ENCODE measurements around the gene PKIG.

DNA sequence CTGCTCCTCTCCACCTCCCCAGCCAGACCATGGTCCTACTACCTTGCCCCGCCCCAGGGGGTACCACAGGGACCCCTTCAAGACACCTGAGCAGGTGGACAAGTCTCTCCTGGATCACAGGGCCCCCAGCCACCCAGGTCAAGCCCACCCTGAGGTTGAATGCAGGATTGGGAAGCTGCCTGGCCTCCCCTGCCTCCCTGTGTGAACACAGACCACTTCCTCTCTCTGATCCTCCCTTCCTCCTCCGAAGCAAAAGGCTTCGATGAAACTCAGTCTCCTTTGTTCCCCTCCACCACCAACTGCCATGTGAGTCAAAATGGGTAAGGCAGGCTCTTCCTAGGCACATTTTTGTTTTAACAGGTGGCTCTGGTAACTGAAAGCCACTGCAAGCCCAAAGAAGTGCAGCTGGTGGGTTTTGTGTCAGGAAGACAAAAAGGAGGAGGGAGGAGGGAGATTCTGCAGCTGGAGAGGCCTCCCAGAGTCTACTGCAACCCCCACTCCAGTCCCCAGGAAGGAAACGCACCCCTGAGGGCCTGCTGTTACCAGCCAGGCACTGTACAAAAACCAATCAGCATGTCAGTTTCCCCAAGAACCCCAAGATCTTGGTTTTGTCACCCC is 63.8 kb downstream of the PKIG start:
- TF ChIP-seq, protein P1, sequence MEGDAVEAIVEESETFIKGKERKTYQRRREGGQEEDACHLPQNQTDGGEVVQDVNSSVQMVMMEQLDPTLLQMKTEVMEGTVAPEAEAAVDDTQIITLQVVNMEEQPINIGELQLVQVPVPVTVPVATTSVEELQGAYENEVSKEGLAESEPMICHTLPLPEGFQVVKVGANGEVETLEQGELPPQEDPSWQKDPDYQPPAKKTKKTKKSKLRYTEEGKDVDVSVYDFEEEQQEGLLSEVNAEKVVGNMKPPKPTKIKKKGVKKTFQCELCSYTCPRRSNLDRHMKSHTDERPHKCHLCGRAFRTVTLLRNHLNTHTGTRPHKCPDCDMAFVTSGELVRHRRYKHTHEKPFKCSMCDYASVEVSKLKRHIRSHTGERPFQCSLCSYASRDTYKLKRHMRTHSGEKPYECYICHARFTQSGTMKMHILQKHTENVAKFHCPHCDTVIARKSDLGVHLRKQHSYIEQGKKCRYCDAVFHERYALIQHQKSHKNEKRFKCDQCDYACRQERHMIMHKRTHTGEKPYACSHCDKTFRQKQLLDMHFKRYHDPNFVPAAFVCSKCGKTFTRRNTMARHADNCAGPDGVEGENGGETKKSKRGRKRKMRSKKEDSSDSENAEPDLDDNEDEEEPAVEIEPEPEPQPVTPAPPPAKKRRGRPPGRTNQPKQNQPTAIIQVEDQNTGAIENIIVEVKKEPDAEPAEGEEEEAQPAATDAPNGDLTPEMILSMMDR (conservative IDR thresholded peaks at IDR 0.05; ENCODE audit: low read depth in 2 of 2) = no peak
- TF ChIP-seq, protein P2, sequence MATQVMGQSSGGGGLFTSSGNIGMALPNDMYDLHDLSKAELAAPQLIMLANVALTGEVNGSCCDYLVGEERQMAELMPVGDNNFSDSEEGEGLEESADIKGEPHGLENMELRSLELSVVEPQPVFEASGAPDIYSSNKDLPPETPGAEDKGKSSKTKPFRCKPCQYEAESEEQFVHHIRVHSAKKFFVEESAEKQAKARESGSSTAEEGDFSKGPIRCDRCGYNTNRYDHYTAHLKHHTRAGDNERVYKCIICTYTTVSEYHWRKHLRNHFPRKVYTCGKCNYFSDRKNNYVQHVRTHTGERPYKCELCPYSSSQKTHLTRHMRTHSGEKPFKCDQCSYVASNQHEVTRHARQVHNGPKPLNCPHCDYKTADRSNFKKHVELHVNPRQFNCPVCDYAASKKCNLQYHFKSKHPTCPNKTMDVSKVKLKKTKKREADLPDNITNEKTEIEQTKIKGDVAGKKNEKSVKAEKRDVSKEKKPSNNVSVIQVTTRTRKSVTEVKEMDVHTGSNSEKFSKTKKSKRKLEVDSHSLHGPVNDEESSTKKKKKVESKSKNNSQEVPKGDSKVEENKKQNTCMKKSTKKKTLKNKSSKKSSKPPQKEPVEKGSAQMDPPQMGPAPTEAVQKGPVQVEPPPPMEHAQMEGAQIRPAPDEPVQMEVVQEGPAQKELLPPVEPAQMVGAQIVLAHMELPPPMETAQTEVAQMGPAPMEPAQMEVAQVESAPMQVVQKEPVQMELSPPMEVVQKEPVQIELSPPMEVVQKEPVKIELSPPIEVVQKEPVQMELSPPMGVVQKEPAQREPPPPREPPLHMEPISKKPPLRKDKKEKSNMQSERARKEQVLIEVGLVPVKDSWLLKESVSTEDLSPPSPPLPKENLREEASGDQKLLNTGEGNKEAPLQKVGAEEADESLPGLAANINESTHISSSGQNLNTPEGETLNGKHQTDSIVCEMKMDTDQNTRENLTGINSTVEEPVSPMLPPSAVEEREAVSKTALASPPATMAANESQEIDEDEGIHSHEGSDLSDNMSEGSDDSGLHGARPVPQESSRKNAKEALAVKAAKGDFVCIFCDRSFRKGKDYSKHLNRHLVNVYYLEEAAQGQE (IDR thresholded peaks at IDR 0.05; ENCODE audit: unreplicated experiment) = no peak
- TF ChIP-seq POLR2AphosphoS5 (IDR thresholded peaks at IDR 0.05; ENCODE audit: low read depth) (no peak), EZH2phosphoT487 (IDR thresholded peaks at IDR 0.05; ENCODE audit: unreplicated experiment) (no peak)

Measured in GM23338 (cell line).